ENCODE results near the gene PSAT1. TPM values are rescaled to one million over a fixed set of nuclear protein-coding genes. Genes with fewer than 3 reads are reported as not detected.
A peak's percentile ranks its signal among the peaks of the same experiment; 100 is the strongest.

Gene PSAT1
- total and polyA plus RNA-seq, 2 donors from 2014 or later, result 22.4 to 141 TPM

DNA sequence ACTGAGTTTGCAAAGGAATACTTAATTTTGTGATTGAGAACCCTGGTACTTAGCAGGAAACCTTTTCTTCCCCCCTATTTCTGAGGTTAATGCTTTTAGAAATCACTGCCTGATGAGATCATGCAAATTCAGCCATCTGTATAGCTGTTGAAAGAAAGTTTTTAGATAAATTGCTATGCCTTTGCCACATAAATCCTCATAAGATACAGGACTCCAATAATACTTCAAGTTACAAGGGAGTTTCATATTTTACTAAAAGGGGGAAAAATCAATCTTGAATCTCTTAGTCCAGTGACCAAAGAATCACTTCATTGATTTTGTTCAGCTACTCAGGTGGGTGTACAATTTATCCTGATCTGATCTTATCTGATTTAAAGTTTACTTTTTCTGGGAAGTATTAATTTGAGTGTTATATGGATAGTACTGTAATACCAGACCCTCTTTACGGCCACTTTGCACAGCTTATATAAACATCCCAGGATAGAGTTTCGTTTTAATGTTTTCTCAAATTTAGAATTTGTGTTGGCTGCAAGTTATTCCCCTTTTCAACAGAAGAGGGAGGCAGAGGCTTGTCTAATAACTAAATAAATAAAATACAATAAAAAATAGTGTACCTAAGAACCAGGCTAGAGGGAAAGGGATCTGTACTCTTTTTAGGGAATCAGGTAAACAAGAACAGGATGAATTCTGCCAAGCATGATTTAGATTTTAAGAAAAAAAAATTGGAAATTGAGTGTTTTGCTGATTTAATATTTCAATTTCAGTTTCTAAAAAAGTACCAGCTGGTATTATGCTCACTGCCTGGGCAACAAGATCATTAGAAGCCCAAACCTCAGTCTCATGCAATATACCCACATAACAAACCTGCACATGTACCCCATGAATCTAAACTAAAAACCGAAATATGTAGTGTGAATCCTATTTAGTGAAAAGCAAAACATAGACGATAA is 69.1 kb downstream of the PSAT1 start:
- no peaks in the 10 kb centered on the region for H3K9me3 ChIP-seq (ENCODE audit: control insufficient read depth in 2 of 3, insufficient read depth in 1 of 3, low read length in 3 of 3)
- H3K4me1 ChIP-seq (ENCODE audit: control insufficient read depth in 2 of 3, insufficient read depth in 2 of 3, low read depth in 1 of 3, low read length in 3 of 3), result no peaks in the 10 kb centered on the region
- intact Hi-C loops (cut with DNase I), result no loop called here
- no peak overlapping the region for H3K4me3 ChIP-seq (ENCODE audit: low read length in 3 of 3)
- no peaks in the 10 kb centered on the region for H3K36me3 ChIP-seq (ENCODE audit: control insufficient read depth in 2 of 3, insufficient read depth in 3 of 3, low read length in 3 of 3)
- TF ChIP-seq, protein P1, sequence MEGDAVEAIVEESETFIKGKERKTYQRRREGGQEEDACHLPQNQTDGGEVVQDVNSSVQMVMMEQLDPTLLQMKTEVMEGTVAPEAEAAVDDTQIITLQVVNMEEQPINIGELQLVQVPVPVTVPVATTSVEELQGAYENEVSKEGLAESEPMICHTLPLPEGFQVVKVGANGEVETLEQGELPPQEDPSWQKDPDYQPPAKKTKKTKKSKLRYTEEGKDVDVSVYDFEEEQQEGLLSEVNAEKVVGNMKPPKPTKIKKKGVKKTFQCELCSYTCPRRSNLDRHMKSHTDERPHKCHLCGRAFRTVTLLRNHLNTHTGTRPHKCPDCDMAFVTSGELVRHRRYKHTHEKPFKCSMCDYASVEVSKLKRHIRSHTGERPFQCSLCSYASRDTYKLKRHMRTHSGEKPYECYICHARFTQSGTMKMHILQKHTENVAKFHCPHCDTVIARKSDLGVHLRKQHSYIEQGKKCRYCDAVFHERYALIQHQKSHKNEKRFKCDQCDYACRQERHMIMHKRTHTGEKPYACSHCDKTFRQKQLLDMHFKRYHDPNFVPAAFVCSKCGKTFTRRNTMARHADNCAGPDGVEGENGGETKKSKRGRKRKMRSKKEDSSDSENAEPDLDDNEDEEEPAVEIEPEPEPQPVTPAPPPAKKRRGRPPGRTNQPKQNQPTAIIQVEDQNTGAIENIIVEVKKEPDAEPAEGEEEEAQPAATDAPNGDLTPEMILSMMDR (IDR thresholded peaks at IDR 0.05; ENCODE audit: borderline replicate concordance, extremely low read depth, insufficient read depth), result peak; percentile 18
- H3K27me3 ChIP-seq (ENCODE audit: control insufficient read depth, insufficient read depth, low read length), result no peaks in the 10 kb centered on the region
- FAIRE-seq, result no peak
- no peak overlapping the region for H3K9ac ChIP-seq (ENCODE audit: low read length in 3 of 3)
- H3K27ac ChIP-seq (ENCODE audit: low read depth in 2 of 2, low read length in 2 of 2), result no peak overlapping the region
- DNase-seq, result peak in 2 of 5 donors; percentile 51 to 52

DNA sequence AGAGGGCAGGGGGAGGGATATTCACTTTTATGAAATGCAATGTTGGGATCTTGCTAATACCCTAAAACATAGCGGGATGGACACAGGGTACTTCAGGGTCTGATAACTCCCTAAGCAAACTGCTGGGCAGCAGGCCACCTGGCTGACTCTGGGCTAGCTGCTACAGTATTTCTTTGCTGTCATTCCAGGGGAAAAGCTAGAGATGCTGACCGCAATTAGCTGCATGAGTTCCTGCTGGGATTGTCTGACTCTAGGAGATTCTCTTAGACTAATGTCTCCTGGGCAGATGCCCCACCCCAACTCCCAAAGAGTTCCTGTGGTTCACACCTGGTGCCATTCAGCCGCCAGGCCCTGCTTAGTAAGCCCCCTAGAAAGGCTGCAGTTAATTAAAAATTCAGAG is 69.9 kb downstream of the PSAT1 start:
- TF ChIP-seq, protein P1 (IDR thresholded peaks at IDR 0.05; ENCODE audit: borderline replicate concordance, extremely low read depth, insufficient read depth), result no peak
- DNase-seq (peak in 1 of 5 donors; percentile 4), FAIRE-seq (no peak)
- Histone ChIP-seq H3K9ac (ENCODE audit: low read length in 3 of 3) (no peak overlapping the region), H3K27me3 (ENCODE audit: control insufficient read depth, insufficient read depth, low read length) (no peaks in the 10 kb centered on the region), H3K4me3 (ENCODE audit: low read length in 3 of 3) (no peak overlapping the region), H3K4me1 (ENCODE audit: control insufficient read depth in 2 of 3, insufficient read depth in 2 of 3, low read depth in 1 of 3, low read length in 3 of 3) (no peaks in the 10 kb centered on the region), H3K36me3 (ENCODE audit: control insufficient read depth in 2 of 3, insufficient read depth in 3 of 3, low read length in 3 of 3) (no peaks in the 10 kb centered on the region), H3K9me3 (ENCODE audit: control insufficient read depth in 2 of 3, insufficient read depth in 1 of 3, low read length in 3 of 3) (no peaks in the 10 kb centered on the region), H3K27ac (ENCODE audit: low read depth in 2 of 2, low read length in 2 of 2) (no peak overlapping the region)
- intact Hi-C loops (cut with DNase I), result no loop called here

DNA sequence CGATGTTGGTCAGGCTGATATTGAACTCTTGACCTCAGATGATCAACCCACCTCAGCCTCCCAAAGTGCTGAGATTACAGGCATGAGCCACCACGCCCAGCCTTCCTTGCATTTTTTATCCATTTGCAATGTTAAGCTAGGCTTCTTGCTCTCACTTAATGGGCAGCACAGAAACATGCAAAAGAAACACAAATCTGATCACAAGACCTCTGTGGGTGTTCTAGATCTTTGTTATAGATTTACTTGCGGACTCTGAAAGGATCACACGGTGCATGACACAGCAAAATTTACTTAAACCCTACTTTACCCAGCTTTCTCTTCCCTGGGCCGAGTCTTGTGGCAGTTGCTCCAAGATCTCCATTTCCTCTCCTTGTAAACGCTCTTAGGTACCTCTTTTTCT is 71.3 kb downstream of the PSAT1 start:
- TF ChIP-seq, protein P1 (IDR thresholded peaks at IDR 0.05; ENCODE audit: borderline replicate concordance, extremely low read depth, insufficient read depth), result no peak
- H3K36me3 ChIP-seq (ENCODE audit: control insufficient read depth in 2 of 3, insufficient read depth in 3 of 3, low read length in 3 of 3), result no peaks in the 10 kb centered on the region
- no peak overlapping the region for H3K9ac ChIP-seq (ENCODE audit: low read length in 3 of 3)
- H3K4me3 ChIP-seq (ENCODE audit: low read length in 3 of 3), result no peak overlapping the region
- H3K4me1 ChIP-seq (ENCODE audit: control insufficient read depth in 2 of 3, insufficient read depth in 2 of 3, low read depth in 1 of 3, low read length in 3 of 3), result no peaks in the 10 kb centered on the region
- DNase-seq, result no peak
- FAIRE-seq, result no peak
- intact Hi-C loops (cut with DNase I), result no loop called here
- H3K9me3 ChIP-seq (ENCODE audit: control insufficient read depth in 2 of 3, insufficient read depth in 1 of 3, low read length in 3 of 3), result no peaks in the 10 kb centered on the region
- no peaks in the 10 kb centered on the region for H3K27me3 ChIP-seq (ENCODE audit: control insufficient read depth, insufficient read depth, low read length)
- H3K27ac ChIP-seq (ENCODE audit: low read depth in 2 of 2, low read length in 2 of 2), result peak overlapping the region; percentile 23 to 67

Measured in kidney (tissue), 14 donors.